ENCODE measurements around the gene ASAP2.

ASAP2 gene

GRCh38 chr2:9398881-9399780, 192.5 kb downstream of the ASAP2 start:
- peaks cover 26 to 37% of the 10 kb centered on the region in 2 donors for H3K36me3 ChIP-seq (ENCODE audit: control insufficient read depth in 2 of 2, insufficient read depth in 2 of 2, low read length in 2 of 2)
- no peaks in the 10 kb centered on the region for H3K4me1 ChIP-seq (ENCODE audit: control insufficient read depth in 2 of 2, insufficient read depth in 2 of 2, low read length in 2 of 2)
- no peaks in the 10 kb centered on the region for H3K9me3 ChIP-seq (ENCODE audit: control insufficient read depth in 2 of 2, low read length in 2 of 2)
- no peaks in the 10 kb centered on the region for H3K27me3 ChIP-seq (ENCODE audit: control insufficient read depth in 2 of 2, insufficient read depth in 2 of 2, low read length in 2 of 2)
- H3K4me3 ChIP-seq (ENCODE audit: low read length in 2 of 2): no peak overlapping the region
- H3K9ac ChIP-seq (ENCODE audit: low read depth in 1 of 2, low read length in 2 of 2): no peak overlapping the region
- no peak overlapping the region for H3K27ac ChIP-seq (ENCODE audit: low read depth in 2 of 2, low read length in 2 of 2)

GRCh38 chr2:9400268-9401058, 193.9 kb downstream of the ASAP2 start:
- Histone ChIP-seq H3K27ac (ENCODE audit: low read depth in 2 of 2, low read length in 2 of 2) (no peak overlapping the region), H3K9me3 (ENCODE audit: control insufficient read depth in 2 of 2, low read length in 2 of 2) (no peaks in the 10 kb centered on the region), H3K27me3 (ENCODE audit: control insufficient read depth in 2 of 2, insufficient read depth in 2 of 2, low read length in 2 of 2) (no peaks in the 10 kb centered on the region), H3K36me3 (ENCODE audit: control insufficient read depth in 2 of 2, insufficient read depth in 2 of 2, low read length in 2 of 2) (peaks cover 20 to 31% of the 10 kb centered on the region in 2 donors), H3K9ac (ENCODE audit: low read depth in 1 of 2, low read length in 2 of 2) (no peak overlapping the region), H3K4me1 (ENCODE audit: control insufficient read depth in 2 of 2, insufficient read depth in 2 of 2, low read length in 2 of 2) (no peaks in the 10 kb centered on the region), H3K4me3 (ENCODE audit: low read length in 2 of 2) (no peak overlapping the region)

- Histone ChIP-seq H3K27me3 (ENCODE audit: control insufficient read depth in 2 of 2, insufficient read depth in 2 of 2, low read length in 2 of 2) (no peaks in the 10 kb centered on the region), H3K4me1 (ENCODE audit: control insufficient read depth in 2 of 2, insufficient read depth in 2 of 2, low read length in 2 of 2) (no peaks in the 10 kb centered on the region), H3K4me3 (ENCODE audit: low read length in 2 of 2) (no peak overlapping the region), H3K27ac (ENCODE audit: low read depth in 2 of 2, low read length in 2 of 2) (no peak overlapping the region), H3K9me3 (ENCODE audit: control insufficient read depth in 2 of 2, low read length in 2 of 2) (no peaks in the 10 kb centered on the region), H3K36me3 (ENCODE audit: control insufficient read depth in 2 of 2, insufficient read depth in 2 of 2, low read length in 2 of 2) (peaks cover 22 to 35% of the 10 kb centered on the region in 2 donors), H3K9ac (ENCODE audit: low read depth in 1 of 2, low read length in 2 of 2) (no peak overlapping the region)
Observed at GRCh38 chr2:9401059-9401547, 194.5 kb downstream of the ASAP2 start.

GRCh38 chr2:9401646-9402371, 195.2 kb downstream of the ASAP2 start:
- Histone ChIP-seq H3K4me1 (ENCODE audit: control insufficient read depth in 2 of 2, insufficient read depth in 2 of 2, low read length in 2 of 2) (no peaks in the 10 kb centered on the region), H3K4me3 (ENCODE audit: low read length in 2 of 2) (no peak overlapping the region), H3K9me3 (ENCODE audit: control insufficient read depth in 2 of 2, low read length in 2 of 2) (no peaks in the 10 kb centered on the region), H3K9ac (ENCODE audit: low read depth in 1 of 2, low read length in 2 of 2) (no peak overlapping the region), H3K27me3 (ENCODE audit: control insufficient read depth in 2 of 2, insufficient read depth in 2 of 2, low read length in 2 of 2) (no peaks in the 10 kb centered on the region), H3K36me3 (ENCODE audit: control insufficient read depth in 2 of 2, insufficient read depth in 2 of 2, low read length in 2 of 2) (peaks cover 25 to 37% of the 10 kb centered on the region in 2 donors), H3K27ac (ENCODE audit: low read depth in 2 of 2, low read length in 2 of 2) (no peak overlapping the region)

- H3K9me3 ChIP-seq (ENCODE audit: control insufficient read depth in 2 of 2, low read length in 2 of 2): no peaks in the 10 kb centered on the region
- H3K27me3 ChIP-seq (ENCODE audit: control insufficient read depth in 2 of 2, insufficient read depth in 2 of 2, low read length in 2 of 2): no peaks in the 10 kb centered on the region
- H3K4me3 ChIP-seq (ENCODE audit: low read length in 2 of 2): no peak overlapping the region
- peaks cover 33 to 47% of the 10 kb centered on the region in 2 donors for H3K36me3 ChIP-seq (ENCODE audit: control insufficient read depth in 2 of 2, insufficient read depth in 2 of 2, low read length in 2 of 2)
- H3K9ac ChIP-seq (ENCODE audit: low read depth in 1 of 2, low read length in 2 of 2): no peak overlapping the region
- no peaks in the 10 kb centered on the region for H3K4me1 ChIP-seq (ENCODE audit: control insufficient read depth in 2 of 2, insufficient read depth in 2 of 2, low read length in 2 of 2)
- no peak overlapping the region for H3K27ac ChIP-seq (ENCODE audit: low read depth in 2 of 2, low read length in 2 of 2)
Observed at GRCh38 chr2:9403924-9404323, 197.3 kb downstream of the ASAP2 start.

GRCh38 chr2:9404451-9404850, 197.8 kb downstream of the ASAP2 start:
- Histone ChIP-seq H3K36me3 (ENCODE audit: control insufficient read depth in 2 of 2, insufficient read depth in 2 of 2, low read length in 2 of 2) (peaks cover 33 to 47% of the 10 kb centered on the region in 2 donors), H3K27me3 (ENCODE audit: control insufficient read depth in 2 of 2, insufficient read depth in 2 of 2, low read length in 2 of 2) (no peaks in the 10 kb centered on the region), H3K9ac (ENCODE audit: low read depth in 1 of 2, low read length in 2 of 2) (no peak overlapping the region), H3K4me1 (ENCODE audit: control insufficient read depth in 2 of 2, insufficient read depth in 2 of 2, low read length in 2 of 2) (no peaks in the 10 kb centered on the region), H3K4me3 (ENCODE audit: low read length in 2 of 2) (no peak overlapping the region), H3K27ac (ENCODE audit: low read depth in 2 of 2, low read length in 2 of 2) (no peak overlapping the region), H3K9me3 (ENCODE audit: control insufficient read depth in 2 of 2, low read length in 2 of 2) (no peaks in the 10 kb centered on the region)

- Histone ChIP-seq H3K27me3 (ENCODE audit: control insufficient read depth in 2 of 2, insufficient read depth in 2 of 2, low read length in 2 of 2) (no peaks in the 10 kb centered on the region), H3K4me1 (ENCODE audit: control insufficient read depth in 2 of 2, insufficient read depth in 2 of 2, low read length in 2 of 2) (no peaks in the 10 kb centered on the region), H3K27ac (ENCODE audit: low read depth in 2 of 2, low read length in 2 of 2) (no peak overlapping the region), H3K9me3 (ENCODE audit: control insufficient read depth in 2 of 2, low read length in 2 of 2) (no peaks in the 10 kb centered on the region), H3K4me3 (ENCODE audit: low read length in 2 of 2) (no peak overlapping the region), H3K36me3 (ENCODE audit: control insufficient read depth in 2 of 2, insufficient read depth in 2 of 2, low read length in 2 of 2) (peaks cover 31 to 43% of the 10 kb centered on the region in 2 donors), H3K9ac (ENCODE audit: low read depth in 1 of 2, low read length in 2 of 2) (no peak overlapping the region)
Observed at GRCh38 chr2:9405636-9406035, 199.0 kb downstream of the ASAP2 start.

GRCh38 chr2:9406529-9407362, 200.1 kb downstream of the ASAP2 start:
- Histone ChIP-seq H3K36me3 (ENCODE audit: control insufficient read depth in 2 of 2, insufficient read depth in 2 of 2, low read length in 2 of 2) (peaks cover 23 to 38% of the 10 kb centered on the region in 2 donors), H3K9ac (ENCODE audit: low read depth in 1 of 2, low read length in 2 of 2) (no peak overlapping the region), H3K4me3 (ENCODE audit: low read length in 2 of 2) (no peak overlapping the region), H3K27me3 (ENCODE audit: control insufficient read depth in 2 of 2, insufficient read depth in 2 of 2, low read length in 2 of 2) (no peaks in the 10 kb centered on the region), H3K27ac (ENCODE audit: low read depth in 2 of 2, low read length in 2 of 2) (no peak overlapping the region), H3K4me1 (ENCODE audit: control insufficient read depth in 2 of 2, insufficient read depth in 2 of 2, low read length in 2 of 2) (no peaks in the 10 kb centered on the region), H3K9me3 (ENCODE audit: control insufficient read depth in 2 of 2, low read length in 2 of 2) (no peaks in the 10 kb centered on the region)

- Histone ChIP-seq H3K9ac (ENCODE audit: low read depth in 1 of 2, low read length in 2 of 2) (no peak overlapping the region), H3K27ac (ENCODE audit: low read depth in 2 of 2, low read length in 2 of 2) (no peak overlapping the region), H3K4me3 (ENCODE audit: low read length in 2 of 2) (no peak overlapping the region), H3K9me3 (ENCODE audit: control insufficient read depth in 2 of 2, low read length in 2 of 2) (no peaks in the 10 kb centered on the region), H3K4me1 (ENCODE audit: control insufficient read depth in 2 of 2, insufficient read depth in 2 of 2, low read length in 2 of 2) (no peaks in the 10 kb centered on the region), H3K27me3 (ENCODE audit: control insufficient read depth in 2 of 2, insufficient read depth in 2 of 2, low read length in 2 of 2) (no peaks in the 10 kb centered on the region), H3K36me3 (ENCODE audit: control insufficient read depth in 2 of 2, insufficient read depth in 2 of 2, low read length in 2 of 2) (peaks cover 23 to 34% of the 10 kb centered on the region in 2 donors)
Observed at GRCh38 chr2:9407363-9407811, 200.8 kb downstream of the ASAP2 start.

Data from mucosa of rectum (tissue), 2 donors.